ENCODE data around the gene ECHS1. TPM values are rescaled to one million over a fixed set of nuclear protein-coding genes. Genes with fewer than 3 reads are reported as not detected.

Gene ECHS1
- total RNA-seq, 1 experiment from 2014 or later, result 58.0 TPM

DNA sequence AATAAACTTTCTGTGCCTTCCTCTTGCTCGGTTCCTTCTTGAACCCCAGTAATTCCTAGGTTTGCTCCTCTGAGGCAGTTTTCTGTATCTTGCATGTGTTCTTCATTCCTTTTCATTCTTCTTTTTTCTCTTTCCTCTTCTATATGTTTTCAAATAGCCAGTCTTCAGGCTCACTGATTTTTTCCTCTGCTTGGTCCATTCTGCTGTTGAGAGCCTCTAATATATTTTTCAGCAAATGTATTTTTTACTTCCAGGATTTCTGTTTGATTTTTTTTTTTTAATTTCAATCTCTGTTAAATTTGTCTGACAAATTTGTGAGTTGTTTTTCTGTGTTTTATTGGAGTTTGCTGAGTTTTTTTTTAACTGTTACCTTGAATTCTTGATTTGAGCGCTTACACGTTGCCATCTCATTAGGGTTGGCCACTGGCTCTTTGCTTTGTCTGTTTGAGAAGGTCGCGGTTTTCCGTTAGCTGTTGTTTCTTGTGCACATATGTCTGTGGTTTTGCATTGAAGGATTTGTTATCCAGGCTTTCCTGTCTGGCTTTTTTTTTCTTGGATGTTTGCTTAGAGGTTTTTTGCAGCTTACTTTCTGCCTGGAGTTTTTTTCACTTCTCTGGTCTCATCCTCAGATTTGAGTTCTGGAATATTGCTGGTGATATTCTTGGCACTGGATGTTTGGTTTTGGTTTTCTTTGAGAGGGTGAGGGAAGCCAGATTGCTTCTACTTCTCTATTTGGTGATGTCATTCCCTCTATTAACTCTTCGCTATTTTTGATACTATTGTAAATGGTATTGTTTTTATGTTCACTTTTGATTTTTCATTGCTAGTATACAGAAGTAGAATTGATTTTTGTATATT is 38.6 kb upstream of the ECHS1 start:
- DNase-seq (ENCODE audit: low read depth, low spot score) (no peak), ATAC-seq (no peak)
- TF ChIP-seq RAD21 (IDR thresholded peaks at IDR 0.05; ENCODE audit: low read depth) (no peak), SRF (IDR thresholded peaks at IDR 0.05; ENCODE audit: low read depth) (no peak), CBX3 (IDR thresholded peaks at IDR 0.05; ENCODE audit: low read depth) (no peak), FOSL1 (IDR thresholded peaks at IDR 0.05; ENCODE audit: low read depth) (no peak), CEBPB (IDR thresholded peaks at IDR 0.05; ENCODE audit: low read depth) (no peak), EZH2 (IDR thresholded peaks at IDR 0.05) (no peak), YY1 (IDR thresholded peaks at IDR 0.05; ENCODE audit: extremely low read depth, insufficient replicate concordance, low read depth, low read length) (no peak)
- TF ChIP-seq, protein P1, sequence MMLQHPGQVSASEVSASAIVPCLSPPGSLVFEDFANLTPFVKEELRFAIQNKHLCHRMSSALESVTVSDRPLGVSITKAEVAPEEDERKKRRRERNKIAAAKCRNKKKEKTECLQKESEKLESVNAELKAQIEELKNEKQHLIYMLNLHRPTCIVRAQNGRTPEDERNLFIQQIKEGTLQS (IDR thresholded peaks at IDR 0.05), result no peak
- Histone ChIP-seq H3K4me2 (ENCODE audit: low read length) (no peak overlapping the region), H3K9me2 (ENCODE audit: insufficient read depth) (no peaks in the 10 kb centered on the region), H3K9me3 (ENCODE audit: control insufficient read depth in 1 of 2, insufficient read depth in 1 of 2, low read depth in 1 of 2, low read length in 2 of 2) (no peaks in the 10 kb centered on the region), H3K9ac (ENCODE audit: low read length) (no peak overlapping the region), H3K79me2 (ENCODE audit: insufficient read depth, low read length) (peaks cover 55% of the 10 kb centered on the region), H3K27me3 (ENCODE audit: insufficient read depth, low read length) (no peaks in the 10 kb centered on the region), H3K27ac (ENCODE audit: low read depth, low read length) (no peak overlapping the region), H4K20me1 (ENCODE audit: insufficient read depth) (no peaks in the 10 kb centered on the region), H3K4me3 (replicated peaks in 1 of 2; ENCODE audit: low read depth in 1 of 2, low read length in 2 of 2) (no peak overlapping the region), H3K4me1 (ENCODE audit: control insufficient read depth in 1 of 2, insufficient read depth in 2 of 2, low read length in 2 of 2) (no peaks in the 10 kb centered on the region), H2AFZ (ENCODE audit: low read depth, low read length, poor library complexity, severe bottlenecking) (no peak overlapping the region), H3K36me3 (ENCODE audit: control insufficient read depth in 1 of 2, insufficient read depth in 2 of 2, low read length in 2 of 2) (peaks cover 0 to 26% of the 10 kb centered on the region in 2 experiments; a peak in 2 of 4 replicates)
- intact Hi-C loops (cut with micrococcal nuclease), result no loop called here
- ChIA-PET POLR2A (no interaction called here), RAD21 (ENCODE audit: low non-redundant PET in 1 of 2, low total read pairs in 2 of 2, uncharacterized antibody in 2 of 2, unreplicated experiment in 2 of 2) (no interaction called here), CTCF (no interaction called here)
- BruUV-seq (replicated peaks), result no TSS peak

DNA sequence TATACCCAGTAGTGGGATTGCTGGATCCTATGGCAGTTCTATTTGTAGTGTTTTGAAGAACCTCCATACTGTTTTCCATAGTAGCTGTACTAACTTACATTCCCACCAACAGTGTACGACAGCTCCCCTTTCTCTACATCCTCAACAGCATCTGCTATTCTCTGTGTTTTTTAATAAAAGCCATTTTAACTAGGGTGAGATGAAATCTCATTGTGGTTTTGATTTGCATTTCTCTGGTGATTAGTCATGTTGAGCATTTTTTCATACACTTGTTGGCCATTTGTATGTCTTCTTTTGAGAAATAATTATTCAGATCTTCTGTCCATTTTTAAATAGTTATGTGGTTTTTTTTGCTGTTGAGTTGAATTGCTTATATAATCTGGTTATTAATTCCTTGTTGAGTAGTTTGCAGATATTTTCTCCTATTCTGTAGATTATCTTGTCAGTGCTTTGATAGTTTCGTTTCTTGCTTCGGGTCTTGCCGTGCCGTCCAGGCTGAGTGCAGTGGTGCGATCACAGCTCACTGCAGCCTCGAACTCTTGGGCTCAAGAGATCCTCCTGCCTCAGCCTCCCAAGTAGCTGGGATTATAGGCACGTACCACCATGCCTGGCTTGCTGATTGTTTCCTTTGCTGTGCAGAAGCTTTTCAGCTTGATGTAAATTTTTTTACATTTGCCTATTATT is 32.8 kb upstream of the ECHS1 start:
- Histone ChIP-seq H4K20me1 (ENCODE audit: insufficient read depth) (no peaks in the 10 kb centered on the region), H3K27ac (ENCODE audit: low read depth, low read length) (no peak overlapping the region), H3K4me2 (ENCODE audit: low read length) (no peak overlapping the region), H3K36me3 (ENCODE audit: control insufficient read depth in 1 of 2, insufficient read depth in 2 of 2, low read length in 2 of 2) (peaks cover 0 to 14% of the 10 kb centered on the region in 2 experiments; a peak in 2 of 4 replicates), H3K79me2 (ENCODE audit: insufficient read depth, low read length) (peaks cover 57% of the 10 kb centered on the region), H3K9ac (ENCODE audit: low read length) (no peak overlapping the region), H3K4me1 (ENCODE audit: control insufficient read depth in 1 of 2, insufficient read depth in 2 of 2, low read length in 2 of 2) (no peaks in the 10 kb centered on the region), H3K9me2 (ENCODE audit: insufficient read depth) (no peaks in the 10 kb centered on the region), H3K9me3 (ENCODE audit: control insufficient read depth in 1 of 2, insufficient read depth in 1 of 2, low read depth in 1 of 2, low read length in 2 of 2) (no peaks in the 10 kb centered on the region), H3K27me3 (ENCODE audit: insufficient read depth, low read length) (no peaks in the 10 kb centered on the region), H2AFZ (ENCODE audit: low read depth, low read length, poor library complexity, severe bottlenecking) (no peak overlapping the region), H3K4me3 (replicated peaks in 1 of 2; ENCODE audit: low read depth in 1 of 2, low read length in 2 of 2) (no peak overlapping the region)
- RAD21 ChIA-PET (ENCODE audit: low non-redundant PET in 1 of 2, low total read pairs in 2 of 2, uncharacterized antibody in 2 of 2, unreplicated experiment in 2 of 2), result no interaction called here
- no peak for DNase-seq (ENCODE audit: low read depth, low spot score)
- intact Hi-C loops (cut with micrococcal nuclease), result no loop called here
- POLR2A ChIA-PET, result no interaction called here
- no peak for ATAC-seq
- TF ChIP-seq ELF1 (IDR thresholded peaks at IDR 0.05; ENCODE audit: borderline replicate concordance, low read depth) (no peak), SP1 (IDR thresholded peaks at IDR 0.05; ENCODE audit: low read depth) (no peak), POLR2A (IDR thresholded peaks at IDR 0.05; ENCODE audit: borderline replicate concordance, extremely low read depth, insufficient read depth, insufficient read length) (no peak), FOSL1 (IDR thresholded peaks at IDR 0.05; ENCODE audit: low read depth) (no peak)
- CTCF ChIA-PET, result no interaction called here
- no TSS peak for BruUV-seq (replicated peaks)
